Kidney capillary endothelial cell (primary cell): ENCODE data around the gene HNF4A.
A peak's percentile ranks its signal among the peaks of the same experiment; 100 is the strongest.
"Not testable (repeated sequence)": the region's sequence is repeated elsewhere in the genome, so short reads cannot be mapped to it uniquely, and the experiment has no call there.

Experiments used
- DNase-seq: peaks from one replicate; pipeline ENCODE4 v3.0.0-alpha.2; 2018; ENCODE audit warnings: low spot score

The HNF4A gene

GRCh38 chr20:44345147-44345546 is 10.4 kb upstream of the HNF4A start:
- no peak for DNase-seq

- DNase-seq = not testable (repeated sequence)
Observed at GRCh38 chr20:44345941-44346340, 9.6 kb upstream of the HNF4A start.

GRCh38 chr20:44348168-44348659 is 7.3 kb upstream of the HNF4A start:
- DNase-seq = no peak

GRCh38 chr20:44349349-44349748 is 6.2 kb upstream of the HNF4A start:
- DNase-seq = no peak

GRCh38 chr20:44350567-44350966 is 4.9 kb upstream of the HNF4A start:
- no peak for DNase-seq

GRCh38 chr20:44354979-44355497 is 461 bp upstream of the HNF4A start:
- no peak for DNase-seq

- no peak for DNase-seq
Observed at GRCh38 chr20:44356353-44356723, 839 bp downstream of the HNF4A start.

- DNase-seq = no peak
Observed at GRCh38 chr20:44357020-44357419, 1.5 kb downstream of the HNF4A start.

- DNase-seq = no peak
Observed at GRCh38 chr20:44357555-44358125, 2.1 kb downstream of the HNF4A start.

- no peak for DNase-seq
Observed at GRCh38 chr20:44358776-44359175, 3.3 kb downstream of the HNF4A start.

- no peak for DNase-seq
Observed at GRCh38 chr20:44360221-44360620, 4.7 kb downstream of the HNF4A start.

- no peak for DNase-seq
Observed at GRCh38 chr20:44361021-44361420, 5.5 kb downstream of the HNF4A start.

GRCh38 chr20:44362466-44362940 is 7.0 kb downstream of the HNF4A start:
- DNase-seq = no peak

- no peak for DNase-seq
Observed at GRCh38 chr20:44364068-44364467, 8.6 kb downstream of the HNF4A start.

- no peak for DNase-seq
Observed at GRCh38 chr20:44364780-44365179, 9.3 kb downstream of the HNF4A start.

GRCh38 chr20:44367746-44368145 is 12.2 kb downstream of the HNF4A start:
- no peak for DNase-seq

- no peak for DNase-seq
Observed at GRCh38 chr20:44370639-44371218, 15.2 kb downstream of the HNF4A start.

GRCh38 chr20:44382641-44383040 is 27.1 kb downstream of the HNF4A start:
- no peak for DNase-seq

- peak; percentile 65 for DNase-seq
Observed at GRCh38 chr20:44384423-44385027, 29.0 kb downstream of the HNF4A start.

- peak; percentile 67 for DNase-seq
Observed at GRCh38 chr20:44388466-44389023, 33.0 kb downstream of the HNF4A start.

- no peak for DNase-seq
Observed at GRCh38 chr20:44389871-44390270, 34.4 kb downstream of the HNF4A start.

GRCh38 chr20:44390280-44390679 is 34.8 kb downstream of the HNF4A start:
- DNase-seq = no peak
